Aorta (tissue), 5 donors: ENCODE measurements around the gene KHDC1. TPM values are rescaled to one million over a fixed set of nuclear protein-coding genes. Genes with fewer than 3 reads are reported as not detected.
"Not testable (repeated sequence)": the region's sequence is repeated elsewhere in the genome, so short reads cannot be mapped to it uniquely, and the experiment has no call there.

Source experiments
- ATAC-seq: fragments of 200-7000 bp; cut with Tn5 transposase; one replicate; pipeline ENCODE4 v1.9.1; 2022; ENCODE audit warnings: moderate library complexity; ENCODE audit not compliant: low FRiP score
- DNase-seq, 2 donors: peaks; one replicate each; pipeline ENCODE4 v3.0.0-alpha.2; 2020
- H3K27ac ChIP-seq, 2 donors: one replicate each; pipeline ENCODE4 v1.5.1; 2013; ENCODE audit warnings: low read length in 2 of 2, mild to moderate bottlenecking in 2 of 2, moderate library complexity in 2 of 2, control low read depth in 1 of 2, inconsistent platforms in 1 of 2, low read depth in 1 of 2
- H3K27me3 ChIP-seq, 2 donors: one replicate each; pipeline ENCODE4 v1.6.1; 2013; ENCODE audit warnings: control low read depth in 1 of 2, low read length in 1 of 2, mild to moderate bottlenecking in 1 of 2, moderate library complexity in 1 of 2; ENCODE audit not compliant: insufficient read depth in 2 of 2, control insufficient read depth in 1 of 2
- H3K36me3 ChIP-seq, 2 donors: one replicate each; pipeline ENCODE4 v1.6.1; 2013; ENCODE audit warnings: control low read depth in 1 of 2, low read length in 1 of 2, mild to moderate bottlenecking in 1 of 2; ENCODE audit not compliant: insufficient read depth in 2 of 2, control insufficient read depth in 1 of 2
- H3K4me1 ChIP-seq, 2 donors: one replicate each; pipeline ENCODE4 v1.6.1; 2013; ENCODE audit warnings: low read length in 2 of 2, control low read depth in 1 of 2, mild to moderate bottlenecking in 1 of 2, moderate library complexity in 1 of 2; ENCODE audit not compliant: insufficient read depth in 2 of 2, control insufficient read depth in 1 of 2
- H3K4me3 ChIP-seq, 2 donors: one replicate each; pipeline ENCODE4 v1.5.1; 2013; ENCODE audit warnings: low read length in 2 of 2, control low read depth in 1 of 2, mild to moderate bottlenecking in 1 of 2
- H3K9me3 ChIP-seq: one replicate; pipeline ENCODE4 v1.6.1; 2013; ENCODE audit warnings: mild to moderate bottlenecking, low read length; ENCODE audit not compliant: control insufficient read depth
- WGBS, 2 donors: extraction: QIAGEN DNeasy Blood & Tissue Kit; methylation state at CpG; one replicate each; pipeline ENCODE4 v1.1.7; 2013; 5-methylcytosine and 5-hydroxymethylcytosine counted together
- intact Hi-C, 2 donors: fragments of 100-400 bp; cut with DNase I; formaldehyde crosslinking; loops; one replicate each; pipeline versions ENCODE4 v1.14.2 to v1.15.0; 2022
- polyA plus RNA-seq, 2 donors: library from polyadenylated mRNA; stranded (reverse); fragments of 200-250 nt; gene quantifications; one replicate each; pipeline ENCODE4 v1.2.3, GENCODE V29; 2013
- total RNA-seq, 2 donors: library from RNA; stranded (reverse); fragmentation: NEBNext Ultra II Directional; extraction: Animal tissue kit (Norgen Biotek cat#: 25700); gene quantifications; one replicate each; pipeline ENCODE4 v1.2.1, GENCODE V29; 2021
- donor health status: healthy with polysubstance abuse.
- donor health status: Bipolar disorder and iron deficiency.
- donor health status: DM: no; HTN: no; CAD: no.
- donor health status: DM: no; HTN: no; CAD: no.
- donor health status: DM: yes; HTN: yes; CAD: no.

The KHDC1 gene
- total and polyA plus RNA-seq, 4 donors, result 1.8 to 4.0 (median 3.2) TPM

GRCh38 chr6:73268896-73269295 is 5.9 kb upstream of the KHDC1 start:
- H3K4me1 ChIP-seq, ATAC-seq, H3K4me3 ChIP-seq, H3K27ac ChIP-seq, H3K27me3 ChIP-seq, H3K9me3 ChIP-seq, intact Hi-C loops, DNase-seq, H3K36me3 ChIP-seq: not testable (repeated sequence)
- 94 to 99% methylated on average over 13 to 27 of the region's 27 CpGs for WGBS, 2 donors

- no peaks in the 10 kb centered on the region for H3K4me1 ChIP-seq
- WGBS, 2 donors, result 97 to 98% methylated on average over 3 of the region's 3 CpGs
- ATAC-seq, result no peak
These were observed 1.4 kb upstream of the KHDC1 start for GRCh38 chr6:73264446-73264845.

GRCh38 chr6:73263570-73263909 is 544 bp upstream of the KHDC1 start:
- ATAC-seq, result no peak
- no peaks in the 10 kb centered on the region for H3K9me3 ChIP-seq
- 11 to 21% methylated on average over 7 of the region's 7 CpGs for WGBS, 2 donors
- no peak overlapping the region for H3K27ac ChIP-seq
- intact Hi-C loops, result no loop called here
- H3K4me3 ChIP-seq, result peak overlapping the region; percentile 71 to 77
- DNase-seq, result no peak
- no peaks in the 10 kb centered on the region for H3K4me1 ChIP-seq
- H3K36me3 ChIP-seq, result no peaks in the 10 kb centered on the region
- no peaks in the 10 kb centered on the region for H3K27me3 ChIP-seq

More at GRCh38 chr6:73264446-73264845, 1.4 kb upstream of the KHDC1 start:
- intact Hi-C loops, result no loop called here
- Histone ChIP-seq H3K9me3 (no peaks in the 10 kb centered on the region), H3K27me3 (no peaks in the 10 kb centered on the region), H3K36me3 (no peaks in the 10 kb centered on the region), H3K4me3 (no peak overlapping the region), H3K27ac (no peak overlapping the region)
- no peak for DNase-seq

- intact Hi-C loops, result no loop called here
- DNase-seq (no peak), ATAC-seq (no peak)
- WGBS, 2 donors, result 69 to 82% methylated on average over 1 of the region's 1 CpG
- no peaks in the 10 kb centered on the region for H3K27me3 ChIP-seq
- no peaks in the 10 kb centered on the region for H3K4me1 ChIP-seq
- H3K9me3 ChIP-seq, result no peaks in the 10 kb centered on the region
- no peak overlapping the region for H3K4me3 ChIP-seq
- no peak overlapping the region for H3K27ac ChIP-seq
- no peaks in the 10 kb centered on the region for H3K36me3 ChIP-seq
These were observed 4.3 kb downstream of the KHDC1 start for GRCh38 chr6:73258721-73259120.

- 93 to 95% methylated on average over 5 of the region's 5 CpGs for WGBS, 2 donors
- DNase-seq, H3K4me3 ChIP-seq, H3K4me1 ChIP-seq, intact Hi-C loops, H3K27ac ChIP-seq, H3K27me3 ChIP-seq, H3K36me3 ChIP-seq, ATAC-seq, H3K9me3 ChIP-seq: not testable (repeated sequence)
These were observed 8.7 kb downstream of the KHDC1 start for GRCh38 chr6:73254323-73254722.

- Histone ChIP-seq H3K9me3 (no peaks in the 10 kb centered on the region), H3K27me3 (no peaks in the 10 kb centered on the region), H3K36me3 (no peaks in the 10 kb centered on the region), H3K4me3 (no peak overlapping the region), H3K4me1 (no peaks in the 10 kb centered on the region), H3K27ac (no peak overlapping the region)
- 95 to 98% methylated on average over 2 of the region's 2 CpGs for WGBS, 2 donors
- DNase-seq (no peak), ATAC-seq (no peak)
- intact Hi-C loops, result no loop called here
These were observed 10.3 kb downstream of the KHDC1 start for GRCh38 chr6:73252703-73253102.

- Histone ChIP-seq H3K4me1 (no peaks in the 10 kb centered on the region), H3K9me3 (no peaks in the 10 kb centered on the region), H3K4me3 (no peak overlapping the region), H3K27me3 (no peaks in the 10 kb centered on the region), H3K36me3 (no peaks in the 10 kb centered on the region), H3K27ac (no peak overlapping the region)
- ATAC-seq (no peak), DNase-seq (no peak)
- intact Hi-C loops, result no loop called here
These were observed 13.0 kb downstream of the KHDC1 start for GRCh38 chr6:73250016-73250415.

GRCh38 chr6:73248192-73248903 is 14.6 kb downstream of the KHDC1 start:
- no peaks in the 10 kb centered on the region for H3K9me3 ChIP-seq
- intact Hi-C loops, result no loop called here
- no peaks in the 10 kb centered on the region for H3K4me1 ChIP-seq
- no peak overlapping the region for H3K27ac ChIP-seq
- DNase-seq (no peak), ATAC-seq (no peak)
- no peaks in the 10 kb centered on the region for H3K27me3 ChIP-seq
- no peak overlapping the region for H3K4me3 ChIP-seq
- 80 to 85% methylated on average over 5 of the region's 5 CpGs for WGBS, 2 donors
- H3K36me3 ChIP-seq, result no peaks in the 10 kb centered on the region

GRCh38 chr6:73242001-73242400 is 21.0 kb downstream of the KHDC1 start:
- 94% methylated on average over 5 of the region's 5 CpGs for WGBS, 2 donors
- intact Hi-C loops, result no loop called here
- Histone ChIP-seq H3K27ac (no peak overlapping the region), H3K36me3 (no peaks in the 10 kb centered on the region), H3K27me3 (no peaks in the 10 kb centered on the region), H3K9me3 (no peaks in the 10 kb centered on the region), H3K4me1 (peaks cover 0 to 2% of the 10 kb centered on the region in 2 donors), H3K4me3 (no peak overlapping the region)
- DNase-seq (no peak), ATAC-seq (peak; percentile 19)
